ENCODE measurements around the gene SEBOX. TPM values are rescaled to one million over a fixed set of nuclear protein-coding genes. Genes with fewer than 3 reads are reported as not detected.

The SEBOX gene
- total RNA-seq, 1 donor: not detected

GRCh38 chr17:28324267-28324745, 40.7 kb downstream of the SEBOX start:
- DNase-seq (ENCODE audit: low read depth in 2 of 3, low spot score in 2 of 3): no peak

- no peak for DNase-seq (ENCODE audit: low read depth in 2 of 3, low spot score in 2 of 3)
These were observed 44.6 kb downstream of the SEBOX start for GRCh38 chr17:28320215-28321061.

- DNase-seq (ENCODE audit: low read depth in 2 of 3, low spot score in 2 of 3): no peak
These were observed 45.4 kb downstream of the SEBOX start for GRCh38 chr17:28319598-28319935.

- DNase-seq (ENCODE audit: low read depth in 2 of 3, low spot score in 2 of 3): peak; percentile 82 to 97 (median 95)
These were observed 46.0 kb downstream of the SEBOX start, which contains the start of gene TMEM97 for GRCh38 chr17:28318759-28319597. TMEM97 (plus strand) TSS chr17:28319200; CDS start chr17:28319240, 40 bp downstream.

GRCh38 chr17:28317966-28318758, 46.8 kb downstream of the SEBOX start:
- no peak for DNase-seq (ENCODE audit: low read depth in 2 of 3, low spot score in 2 of 3)

GRCh38 chr17:28317099-28317965, 47.7 kb downstream of the SEBOX start:
- DNase-seq (ENCODE audit: low read depth in 2 of 3, low spot score in 2 of 3): no peak

GRCh38 chr17:28315846-28316705, 48.9 kb downstream of the SEBOX start:
- no peak for DNase-seq (ENCODE audit: low read depth in 2 of 3, low spot score in 2 of 3)

- DNase-seq (ENCODE audit: low read depth in 2 of 3, low spot score in 2 of 3): no peak
These were observed 51.2 kb downstream of the SEBOX start for GRCh38 chr17:28313841-28314240.

Other genes with a start within 250 kb of the SEBOX start
- gene TMEM97, start 46.0 kb downstream of the SEBOX start, total RNA-seq: 17.8 TPM
- gene IFT20, start 29.7 kb downstream of the SEBOX start, total RNA-seq: 17.5 TPM
- 22.4 TPM for gene TNFAIP1, start 29.4 kb downstream of the SEBOX start, total RNA-seq
- 68.1 TPM for gene POLDIP2, start 7.7 kb downstream of the SEBOX start, total RNA-seq
- not detected for gene VTN, start 5.1 kb upstream of the SEBOX start, total RNA-seq
- 32.3 TPM for gene SARM1, start 6.5 kb upstream of the SEBOX start, total RNA-seq
- gene SLC46A1, start 41.0 kb upstream of the SEBOX start, total RNA-seq: 3.5 TPM
- not detected for gene SLC13A2, start 108.4 kb upstream of the SEBOX start, total RNA-seq
- not detected for gene FOXN1, start 141.1 kb upstream of the SEBOX start, total RNA-seq
- 12.1 TPM for gene UNC119, start 187.4 kb upstream of the SEBOX start, total RNA-seq
- 71.6 TPM for gene PIGS, start 206.3 kb upstream of the SEBOX start, total RNA-seq
- 55.5 TPM for gene ALDOC, start 211.7 kb upstream of the SEBOX start, total RNA-seq
- gene SPAG5, start 233.8 kb upstream of the SEBOX start, total RNA-seq: 6.2 TPM
- 8.1 TPM for gene RSKR, start 249.0 kb upstream of the SEBOX start, total RNA-seq